ENCODE results near the gene PRDM16. TPM values are rescaled to one million over a fixed set of nuclear protein-coding genes. Genes with fewer than 3 reads are reported as not detected.

Gene PRDM16
- total and polyA plus RNA-seq, 4 donors, result 0.05 to 0.67 (median 0.19) TPM

- H3K9me3 ChIP-seq (ENCODE audit: control insufficient read depth in 4 of 4, low read length in 3 of 4), result no peaks in the 10 kb centered on the region
- no peak overlapping the region for H3K27ac ChIP-seq (ENCODE audit: low read depth in 1 of 2, low read length in 2 of 2)
- H3K4me1 ChIP-seq (ENCODE audit: control insufficient read depth in 4 of 4, insufficient read depth in 4 of 4, low read length in 3 of 4), result peaks cover 1 to 11% (median 5%) of the 10 kb centered on the region in 4 donors
- H3K4me3 ChIP-seq (ENCODE audit: low read depth in 1 of 3, low read length in 3 of 3), result no peak overlapping the region
- H3K9ac ChIP-seq (ENCODE audit: low read depth in 1 of 2, low read length in 2 of 2), result no peak overlapping the region
- H3K27me3 ChIP-seq (ENCODE audit: control insufficient read depth in 4 of 4, insufficient read depth in 4 of 4, low read length in 3 of 4), result peaks cover 0 to 2% (median 0%) of the 10 kb centered on the region in 4 donors
- H3K36me3 ChIP-seq (ENCODE audit: control insufficient read depth in 4 of 4, insufficient read depth in 3 of 4, low read depth in 1 of 4, low read length in 3 of 4), result no peaks in the 10 kb centered on the region
- no peak for DNase-seq (ENCODE audit: low spot score)
- TF ChIP-seq SP1 (IDR thresholded peaks at IDR 0.05) (no peak), TAF1 (conservative IDR thresholded peaks at IDR 0.05) (no peak), EGR1 (IDR thresholded peaks at IDR 0.05; ENCODE audit: low read depth in 2 of 2) (no peak), FOXA2 (IDR thresholded peaks at IDR 0.05) (no peak), RXRA (IDR thresholded peaks at IDR 0.05) (no peak), RAD21 (IDR thresholded peaks at IDR 0.05) (no peak), REST (IDR thresholded peaks at IDR 0.05) (no peak), ZBTB33 (IDR thresholded peaks at IDR 0.05) (no peak), NR2F2 (IDR thresholded peaks at IDR 0.05) (no peak), JUND (IDR thresholded peaks at IDR 0.05) (no peak), HNF4G (IDR thresholded peaks at IDR 0.05) (no peak), FOXA1 (IDR thresholded peaks at IDR 0.05) (no peak), YY1 (IDR thresholded peaks at IDR 0.05) (no peak), CTCF (IDR thresholded peaks at IDR 0.05; ENCODE audit: low read depth, low read length, missing input control) (no peak)
- TF ChIP-seq, protein P1, sequence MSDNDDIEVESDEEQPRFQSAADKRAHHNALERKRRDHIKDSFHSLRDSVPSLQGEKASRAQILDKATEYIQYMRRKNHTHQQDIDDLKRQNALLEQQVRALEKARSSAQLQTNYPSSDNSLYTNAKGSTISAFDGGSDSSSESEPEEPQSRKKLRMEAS (IDR thresholded peaks at IDR 0.05), result no peak
- WGBS, result 96% methylated on average over 6 of the region's 6 CpGs
Observed at GRCh38 chr1:3336641-3337630, 267.9 kb downstream of the PRDM16 start.
